Gastroesophageal sphincter (tissue), 3 donors: Measurements from ENCODE around the gene AHI1.

Experiments used
- EP300 ChIP-seq: sonication (generic); formaldehyde crosslinking; IDR thresholded peaks from one replicate; pipeline ENCODE4 v1.6.1; 2017; ENCODE audit warnings: antibody characterized with exemption, mild to moderate bottlenecking
- POLR2A ChIP-seq, 2 donors: fragments of 450-650 bp; IDR thresholded peaks; one replicate each; pipeline ENCODE4 v1.6.1; 2017; ENCODE audit warnings: antibody characterized with exemption in 2 of 2, mild to moderate bottlenecking in 2 of 2, moderate library complexity in 1 of 2
- POLR2AphosphoS5 ChIP-seq: sonication (generic); formaldehyde crosslinking; IDR thresholded peaks from one replicate; pipeline ENCODE4 v1.6.1; 2017; ENCODE audit warnings: antibody characterized with exemption
- TF ChIP-seq, protein P1 (sequence below), 4 experiments: fragments of 200-600 bp in 2 of 4; fragments of 450-650 bp in 2 of 4; sonication (generic) in 1 of 4; IDR thresholded peaks; one replicate each; pipeline ENCODE4 v1.5.1; 2017 to 2019; ENCODE audit warnings: antibody characterized with exemption in 4 of 4, mild to moderate bottlenecking in 2 of 4, moderate library complexity in 2 of 4

DNA sequence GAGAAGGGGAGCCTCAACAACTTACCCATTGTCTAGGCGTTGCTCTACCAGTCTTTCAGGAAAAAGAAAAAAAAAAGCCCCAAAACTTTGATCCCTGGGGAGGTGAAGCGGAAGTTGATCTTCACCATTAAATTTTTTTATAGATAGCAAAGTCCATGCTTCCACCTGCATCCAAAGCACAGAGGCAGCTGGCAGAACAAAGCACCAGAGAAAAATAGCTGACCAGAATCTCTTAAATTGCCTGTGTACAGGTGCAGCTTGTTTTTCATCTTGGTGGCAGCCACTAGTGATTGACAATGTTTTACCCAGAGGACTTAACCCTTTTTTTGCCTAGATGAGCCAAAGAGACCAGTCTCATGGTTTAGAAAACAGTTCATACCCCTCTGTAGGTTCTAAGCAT lies 230.5 kb downstream of the AHI1 start:
- TF ChIP-seq, protein P1, sequence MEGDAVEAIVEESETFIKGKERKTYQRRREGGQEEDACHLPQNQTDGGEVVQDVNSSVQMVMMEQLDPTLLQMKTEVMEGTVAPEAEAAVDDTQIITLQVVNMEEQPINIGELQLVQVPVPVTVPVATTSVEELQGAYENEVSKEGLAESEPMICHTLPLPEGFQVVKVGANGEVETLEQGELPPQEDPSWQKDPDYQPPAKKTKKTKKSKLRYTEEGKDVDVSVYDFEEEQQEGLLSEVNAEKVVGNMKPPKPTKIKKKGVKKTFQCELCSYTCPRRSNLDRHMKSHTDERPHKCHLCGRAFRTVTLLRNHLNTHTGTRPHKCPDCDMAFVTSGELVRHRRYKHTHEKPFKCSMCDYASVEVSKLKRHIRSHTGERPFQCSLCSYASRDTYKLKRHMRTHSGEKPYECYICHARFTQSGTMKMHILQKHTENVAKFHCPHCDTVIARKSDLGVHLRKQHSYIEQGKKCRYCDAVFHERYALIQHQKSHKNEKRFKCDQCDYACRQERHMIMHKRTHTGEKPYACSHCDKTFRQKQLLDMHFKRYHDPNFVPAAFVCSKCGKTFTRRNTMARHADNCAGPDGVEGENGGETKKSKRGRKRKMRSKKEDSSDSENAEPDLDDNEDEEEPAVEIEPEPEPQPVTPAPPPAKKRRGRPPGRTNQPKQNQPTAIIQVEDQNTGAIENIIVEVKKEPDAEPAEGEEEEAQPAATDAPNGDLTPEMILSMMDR (IDR thresholded peaks at IDR 0.05): no peak
- no peak for TF ChIP-seq POLR2A (IDR thresholded peaks at IDR 0.05)
- no peak for TF ChIP-seq EP300
- no peak for TF ChIP-seq POLR2AphosphoS5
